Esophagus squamous epithelium (tissue), 5 donors: Measurements from ENCODE around the gene ZNF45. TPM values are rescaled to one million over a fixed set of nuclear protein-coding genes. Genes with fewer than 3 reads are reported as not detected.

ENCODE experiments used
- DNase-seq: peaks from one replicate; lab custom pipeline; 2025; lab: John Stamatoyannopoulos, UW
- H3K27ac ChIP-seq, 4 donors: fragments of 200-600 bp; sonication (generic); one replicate each; pipeline ENCODE4 v1.5.1; 2016 to 2019; ENCODE audit warnings: mild to moderate bottlenecking in 1 of 4
- H3K27me3 ChIP-seq, 4 donors: fragments of 200-600 bp; sonication (generic); 1 replicate in 3 of 4; 2 replicates in 1 of 4; pipeline versions ENCODE4 v1.5.1 to v1.6.0; 2017 to 2021; ENCODE audit warnings: antibody characterized with exemption in 1 of 4
- H3K36me3 ChIP-seq, 3 donors: fragments of 200-600 bp; sonication (generic); one replicate each; pipeline ENCODE4 v1.5.1; 2016 to 2019
- H3K4me1 ChIP-seq, 3 donors: fragments of 200-600 bp; sonication (generic); one replicate each; pipeline ENCODE4 v1.5.1; 2017 to 2019
- H3K4me3 ChIP-seq, 4 donors: fragments of 200-600 bp; sonication (generic); 1 replicate in 3 of 4; 2 replicates in 1 of 4; pipeline ENCODE4 v1.5.1; 2016 to 2019; ENCODE audit warnings: mild to moderate bottlenecking in 2 of 4, moderate library complexity in 1 of 4
- H3K9me3 ChIP-seq, 3 donors: fragments of 200-600 bp; sonication (generic); one replicate each; pipeline ENCODE4 v1.5.1; 2016 to 2019
- CTCF ChIP-seq, 6 experiments: fragments of 450-650 bp in 4 of 6; fragments of 200-600 bp in 2 of 6; sonication (generic) in 2 of 6; IDR thresholded peaks; one replicate each; pipeline ENCODE4 v1.5.1; 2016 to 2019; ENCODE audit warnings: antibody characterized with exemption in 6 of 6, mild to moderate bottlenecking in 4 of 6, moderate library complexity in 4 of 6
- POLR2A ChIP-seq, 4 donors: fragments of 450-650 bp; IDR thresholded peaks; one replicate each; pipeline ENCODE4 v1.6.1; 2017; ENCODE audit warnings: antibody characterized with exemption in 4 of 4, mild to moderate bottlenecking in 4 of 4, moderate library complexity in 3 of 4
- WGBS, 2 donors: methylation state at CpG; one replicate each; pipeline ENCODE4 v1.1.5; 2018; 5-methylcytosine and 5-hydroxymethylcytosine counted together
- intact Hi-C: fragments of 100-400 bp; cut with DNase I; formaldehyde crosslinking; loops from one replicate; pipeline ENCODE4 v1.15.0; 2022
- total RNA-seq, 4 donors: library from RNA; depleted of rRNA; stranded (reverse); fragments of >200 nt; gene quantifications; one replicate each; pipeline ENCODE4 v1.1.0, GENCODE V29; 2016
- donor health status: DM: yes; HTN: yes; CAD: no.

The ZNF45 gene
- total RNA-seq, 4 donors from 2014 or later = 5.0 to 8.4 (median 6.4) TPM

- WGBS, 2 donors = 82 to 92% methylated on average over 4 of the region's 4 CpGs
- H3K4me1 ChIP-seq = peaks cover 0 to 4% (median 0%) of the 10 kb centered on the region in 3 donors
- TF ChIP-seq POLR2A (IDR thresholded peaks at IDR 0.05) (no peak), CTCF (IDR thresholded peaks at IDR 0.05) (no peak)
- no peak overlapping the region for H3K27ac ChIP-seq
- H3K9me3 ChIP-seq = peaks cover 0 to 77% (median 21%) of the 10 kb centered on the region in 3 donors
- H3K27me3 ChIP-seq = no peaks in the 10 kb centered on the region
- DNase-seq = no peak
- H3K4me3 ChIP-seq = peak overlapping the region in 2 of 4 donors; percentile 32 to 64
- intact Hi-C loops = no loop called here
- H3K36me3 ChIP-seq = peaks cover 0 to 16% (median 0%) of the 10 kb centered on the region in 3 donors
Observed at GRCh38 chr19:43902399-43902798, 32.7 kb downstream of the ZNF45 start.

- H3K36me3 ChIP-seq = peaks cover 0 to 17% (median 0%) of the 10 kb centered on the region in 3 donors
- peak; percentile 4 for DNase-seq
- H3K4me3 ChIP-seq = peak overlapping the region; percentile 32 to 64 (median 42)
- intact Hi-C loops = no loop called here
- TF ChIP-seq POLR2A (IDR thresholded peaks at IDR 0.05) (no peak), CTCF (IDR thresholded peaks at IDR 0.05) (no peak)
- WGBS, 2 donors = 28 to 39% methylated on average over 21 to 26 of the region's 39 CpGs
- no peaks in the 10 kb centered on the region for H3K27me3 ChIP-seq
- peaks cover 0 to 79% (median 14%) of the 10 kb centered on the region in 3 donors for H3K9me3 ChIP-seq
- H3K27ac ChIP-seq = peak overlapping the region in 3 of 4 donors; percentile 15 to 67 (median 45)
- H3K4me1 ChIP-seq = peaks cover 0 to 4% (median 0%) of the 10 kb centered on the region in 3 donors
Observed at GRCh38 chr19:43901395-43902390, 33.4 kb downstream of the ZNF45 start.

GRCh38 chr19:43895727-43896308 is 39.3 kb downstream of the ZNF45 start:
- WGBS, 2 donors = 63 to 70% methylated on average over 2 of the region's 2 CpGs

GRCh38 chr19:43883864-43884263 is 51.2 kb downstream of the ZNF45 start, which contains the start of gene ZNF404:
ZNF404 (minus strand) TSS chr19:43883964.
- no peaks in the 10 kb centered on the region for H3K4me1 ChIP-seq
- peaks cover 0 to 16% (median 0%) of the 10 kb centered on the region in 3 donors for H3K36me3 ChIP-seq
- H3K27ac ChIP-seq = no peak within 1 kb of the TSS
- DNase-seq = no peak
- no peaks in the 10 kb centered on the region for H3K27me3 ChIP-seq
- intact Hi-C loops = no loop called here
- H3K9me3 ChIP-seq = peaks cover 0 to 90% (median 68%) of the 10 kb centered on the region in 3 donors
- no peak for TF ChIP-seq CTCF (IDR thresholded peaks at IDR 0.05)
- TF ChIP-seq POLR2A (IDR thresholded peaks at IDR 0.05) = no peak
- no peak within 1 kb of the TSS for H3K4me3 ChIP-seq
- WGBS, 2 donors = 70 to 79% methylated on average over 2 of the region's 2 CpGs

More at GRCh38 chr19:43895727-43896308, 39.3 kb downstream of the ZNF45 start:
- TF ChIP-seq CTCF (IDR thresholded peaks at IDR 0.05) (no peak), POLR2A (IDR thresholded peaks at IDR 0.05) (no peak)
- no peak for DNase-seq
- H3K27ac ChIP-seq = no peak overlapping the region
- no peaks in the 10 kb centered on the region for H3K27me3 ChIP-seq
- H3K36me3 ChIP-seq = peaks cover 0 to 17% (median 0%) of the 10 kb centered on the region in 3 donors
- H3K9me3 ChIP-seq = peaks cover 0 to 48% (median 13%) of the 10 kb centered on the region in 3 donors
- intact Hi-C loops = no loop called here
- no peak overlapping the region for H3K4me3 ChIP-seq
- no peaks in the 10 kb centered on the region for H3K4me1 ChIP-seq
